GM23338 (cell line): Measurements from ENCODE around the gene APOL5. TPM values are rescaled to one million over a fixed set of nuclear protein-coding genes. Genes with fewer than 3 reads are reported as not detected.

Source experiments
- ATAC-seq: fragments of 200-7000 bp; cut with Tn5 transposase; 3 replicates; pipeline ENCODE4 v1.9.1; 2020
- DNase-seq: peaks from one replicate; pipeline ENCODE4 v3.0.0-alpha.2; 2015; ENCODE audit warnings: low spot score
- H2AFZ ChIP-seq: fragments of 200-600 bp; sonication (generic); 2 replicates; pipeline ENCODE4 v1.8.0; 2016; ENCODE audit warnings: antibody characterized with exemption, mild to moderate bottlenecking, moderate library complexity
- H3F3A ChIP-seq: fragments of 200-600 bp; sonication (generic); replicated peaks from 2 replicates; pipeline ENCODE4 v1.8.0; 2017; ENCODE audit warnings: antibody characterized with exemption, mixed run types, low read depth
- H3K27ac ChIP-seq: fragments of 200-600 bp; sonication (generic); 2 replicates; pipeline ENCODE4 v1.6.1; 2016; ENCODE audit warnings: low read depth
- H3K27me3 ChIP-seq: fragments of 200-600 bp; sonication (generic); 2 replicates; pipeline ENCODE4 v1.8.0; 2016; ENCODE audit warnings: mild to moderate bottlenecking, mixed run types, moderate library complexity; ENCODE audit not compliant: insufficient read depth
- H3K36me3 ChIP-seq: fragments of 200-600 bp; sonication (generic); 2 replicates; pipeline ENCODE4 v1.8.0; 2016; ENCODE audit warnings: mild to moderate bottlenecking; ENCODE audit not compliant: insufficient read depth
- H3K4me1 ChIP-seq: fragments of 200-600 bp; sonication (generic); 2 replicates; pipeline ENCODE4 v1.8.0; 2016; ENCODE audit warnings: mild to moderate bottlenecking, moderate library complexity; ENCODE audit not compliant: insufficient read depth
- H3K4me2 ChIP-seq: fragments of 200-600 bp; sonication (generic); 2 replicates; pipeline ENCODE4 v1.7.1; 2017; ENCODE audit warnings: mixed run types
- H3K4me3 ChIP-seq: fragments of 200-600 bp; sonication (generic); 2 replicates; pipeline ENCODE4 v1.6.1; 2016; ENCODE audit warnings: mixed run types
- H3K79me2 ChIP-seq: fragments of 200-600 bp; sonication (generic); replicated peaks from 2 replicates; pipeline ENCODE4 v1.8.0; 2017; ENCODE audit warnings: mild to moderate bottlenecking; ENCODE audit not compliant: insufficient read depth
- H3K9me2 ChIP-seq: fragments of 200-600 bp; sonication (generic); 2 replicates; pipeline ENCODE4 v1.8.0; 2017; ENCODE audit not compliant: insufficient read depth
- H4K20me1 ChIP-seq: fragments of 200-600 bp; sonication (generic); replicated peaks from 2 replicates; pipeline ENCODE4 v1.8.0; 2017; ENCODE audit warnings: mild to moderate bottlenecking; ENCODE audit not compliant: insufficient read depth
- H3K27ac Mint-ChIP-seq: 2 replicates; pipeline ENCODE4 v1.8.0; 2020; ENCODE audit warnings: inconsistent platforms, mild to moderate bottlenecking, moderate library complexity, mixed read lengths
- H3K27me3 Mint-ChIP-seq: 3 replicates; pipeline ENCODE4 v1.8.0; 2022; ENCODE audit warnings: low read depth, mild to moderate bottlenecking, moderate library complexity, mixed read lengths, inconsistent platforms; ENCODE audit not compliant: insufficient read depth, poor library complexity
- H3K36me3 Mint-ChIP-seq: 3 replicates; pipeline ENCODE4 v1.8.0; 2021; ENCODE audit warnings: low read depth, mild to moderate bottlenecking, inconsistent platforms, moderate library complexity, mixed read lengths
- H3K4me1 Mint-ChIP-seq: 3 replicates; pipeline ENCODE4 v1.8.0; 2020; ENCODE audit warnings: mild to moderate bottlenecking, inconsistent platforms, mixed read lengths
- H3K4me3 Mint-ChIP-seq: 3 replicates; pipeline ENCODE4 v1.8.0; 2021; ENCODE audit warnings: moderate library complexity, mild to moderate bottlenecking, inconsistent platforms, mixed read lengths
- H3K9me3 Mint-ChIP-seq: 3 replicates; pipeline ENCODE4 v1.8.0; 2020; ENCODE audit warnings: moderate library complexity, mild to moderate bottlenecking, inconsistent platforms, mixed read lengths
- CREB1 ChIP-seq: fragments of 250-450 bp; sonication (Bioruptor Pico); IDR thresholded peaks from 2 replicates; pipeline ENCODE4 v1.5.0; 2020; ENCODE audit warnings: low read depth, mild to moderate bottlenecking, moderate library complexity
- EZH2 ChIP-seq: fragments of 200-600 bp; sonication (generic); IDR thresholded peaks from one replicate; pipeline ENCODE4 v1.8.0; 2017; ENCODE audit warnings: antibody characterized with exemption, mild to moderate bottlenecking, low read depth; ENCODE audit not compliant: unreplicated experiment
- EZH2phosphoT487 ChIP-seq: fragments of 200-600 bp; sonication (generic); IDR thresholded peaks from one replicate; pipeline ENCODE4 v1.8.1; 2018; ENCODE audit warnings: antibody characterized with exemption; ENCODE audit not compliant: unreplicated experiment
- JUNB ChIP-seq: IDR thresholded peaks from one replicate; pipeline ENCODE4 v1.6.1; 2016; ENCODE audit warnings: antibody characterized with exemption; ENCODE audit not compliant: unreplicated experiment
- NANOG ChIP-seq: IDR thresholded peaks from 2 replicates; pipeline ENCODE4 v1.6.1; 2016; ENCODE audit warnings: antibody characterized with exemption, borderline replicate concordance
- POLR2AphosphoS5 ChIP-seq: IDR thresholded peaks from 2 replicates; pipeline ENCODE4 v1.6.1; 2016; ENCODE audit warnings: antibody characterized with exemption, low read depth
- STAT1 ChIP-seq: IDR thresholded peaks from one replicate; pipeline ENCODE4 v1.6.1; 2016; ENCODE audit warnings: antibody characterized with exemption; ENCODE audit not compliant: unreplicated experiment
- ZNF114 ChIP-seq: fragments of 250-450 bp; sonication (Bioruptor Pico); IDR thresholded peaks from 2 replicates; pipeline ENCODE4 v1.5.0; 2020; ENCODE audit warnings: mild to moderate bottlenecking, moderate library complexity
- ZNF331 ChIP-seq: fragments of 250-450 bp; sonication (Bioruptor Pico); IDR thresholded peaks from 2 replicates; pipeline ENCODE4 v1.5.0; 2020; ENCODE audit warnings: low read depth, mild to moderate bottlenecking, moderate library complexity
- polyA plus RNA-seq: library from polyadenylated mRNA; unstranded; fragments of >200 nt; fragmentation: Nextera tagmentation; extraction: Ambion mirVana; gene quantifications from 2 replicates; pipeline ENCODE4 v1.2.1, GENCODE V29; 2016
- total RNA-seq: library from RNA; depleted of rRNA; stranded (reverse); fragments of >200 nt; shearing (Covaris generic); gene quantifications from 2 replicates; pipeline ENCODE4 v1.2.3, GENCODE V29; 2014
- TF ChIP-seq, protein P1 (sequence below): IDR thresholded peaks from 2 replicates; pipeline ENCODE4 v1.6.1; 2016; ENCODE audit warnings: antibody characterized with exemption
- TF ChIP-seq, protein P2 (sequence below): IDR thresholded peaks from one replicate; pipeline ENCODE4 v1.6.1; 2018; ENCODE audit warnings: antibody characterized with exemption; ENCODE audit not compliant: unreplicated experiment
- TF ChIP-seq, protein P3 (sequence below), 2 experiments: fragments of 200-600 bp in 1 of 2; sonication (generic) in 1 of 2; conservative IDR thresholded peaks; 2 replicates each; pipeline versions ENCODE4 v1.5.1 to v1.6.1; 2016 to 2017; ENCODE audit warnings: antibody characterized with exemption in 2 of 2, low read depth in 2 of 2, mild to moderate bottlenecking in 2 of 2, moderate library complexity in 1 of 2
- TF ChIP-seq, protein P4 (sequence below): fragments of 250-450 bp; sonication (Bioruptor Pico); IDR thresholded peaks from 2 replicates; pipeline ENCODE4 v1.5.0; 2020; ENCODE audit warnings: mild to moderate bottlenecking, moderate library complexity

APOL5 gene
- total and polyA plus RNA-seq, 2 experiments from 2014 or later: not detected

DNA sequence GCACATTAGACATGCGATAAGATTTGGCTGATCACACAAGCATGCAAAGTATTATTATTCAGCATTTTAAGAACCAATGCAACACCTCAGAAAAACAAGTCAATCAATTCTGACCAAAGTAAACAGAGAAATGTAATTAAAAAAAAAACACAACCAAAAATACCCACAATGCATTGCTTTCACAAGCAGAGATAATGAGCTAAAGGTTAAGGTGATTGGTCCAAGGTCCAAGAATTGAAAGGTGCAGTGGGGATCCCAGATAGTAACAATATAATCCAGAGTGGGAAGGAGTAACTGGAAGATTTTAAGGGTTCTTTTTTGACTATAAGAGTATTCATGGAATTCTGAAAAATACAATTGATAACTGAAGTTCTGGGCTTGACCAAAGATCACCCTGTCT, 39.0 kb downstream of the APOL5 start:
- peaks cover 1% of the 10 kb centered on the region for H3K27me3 Mint-ChIP-seq
- no peak overlapping the region for H3K27ac Mint-ChIP-seq
- Histone ChIP-seq H3F3A (no peaks in the 10 kb centered on the region), H3K4me3 (no peak overlapping the region), H3K27me3 (no peaks in the 10 kb centered on the region), H3K36me3 (no peaks in the 10 kb centered on the region; the same call in 1 of the 2 replicates), H3K4me2 (no peak overlapping the region), H3K9me2 (no peaks in the 10 kb centered on the region), H4K20me1 (no peaks in the 10 kb centered on the region), H2AFZ (no peak overlapping the region), H3K27ac (no peak overlapping the region), H3K79me2 (no peaks in the 10 kb centered on the region), H3K4me1 (peaks cover 18% of the 10 kb centered on the region)
- peaks cover 20% of the 10 kb centered on the region for H3K4me1 Mint-ChIP-seq
- H3K9me3 Mint-ChIP-seq: no peaks in the 10 kb centered on the region
- TF ChIP-seq, protein P1, sequence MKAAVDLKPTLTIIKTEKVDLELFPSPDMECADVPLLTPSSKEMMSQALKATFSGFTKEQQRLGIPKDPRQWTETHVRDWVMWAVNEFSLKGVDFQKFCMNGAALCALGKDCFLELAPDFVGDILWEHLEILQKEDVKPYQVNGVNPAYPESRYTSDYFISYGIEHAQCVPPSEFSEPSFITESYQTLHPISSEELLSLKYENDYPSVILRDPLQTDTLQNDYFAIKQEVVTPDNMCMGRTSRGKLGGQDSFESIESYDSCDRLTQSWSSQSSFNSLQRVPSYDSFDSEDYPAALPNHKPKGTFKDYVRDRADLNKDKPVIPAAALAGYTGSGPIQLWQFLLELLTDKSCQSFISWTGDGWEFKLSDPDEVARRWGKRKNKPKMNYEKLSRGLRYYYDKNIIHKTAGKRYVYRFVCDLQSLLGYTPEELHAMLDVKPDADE: no peak
- TF ChIP-seq POLR2AphosphoS5: no peak
- TF ChIP-seq CREB1 (CRISPR knock-in tag): no peak
- TF ChIP-seq EZH2: no peak
- TF ChIP-seq, protein P2, sequence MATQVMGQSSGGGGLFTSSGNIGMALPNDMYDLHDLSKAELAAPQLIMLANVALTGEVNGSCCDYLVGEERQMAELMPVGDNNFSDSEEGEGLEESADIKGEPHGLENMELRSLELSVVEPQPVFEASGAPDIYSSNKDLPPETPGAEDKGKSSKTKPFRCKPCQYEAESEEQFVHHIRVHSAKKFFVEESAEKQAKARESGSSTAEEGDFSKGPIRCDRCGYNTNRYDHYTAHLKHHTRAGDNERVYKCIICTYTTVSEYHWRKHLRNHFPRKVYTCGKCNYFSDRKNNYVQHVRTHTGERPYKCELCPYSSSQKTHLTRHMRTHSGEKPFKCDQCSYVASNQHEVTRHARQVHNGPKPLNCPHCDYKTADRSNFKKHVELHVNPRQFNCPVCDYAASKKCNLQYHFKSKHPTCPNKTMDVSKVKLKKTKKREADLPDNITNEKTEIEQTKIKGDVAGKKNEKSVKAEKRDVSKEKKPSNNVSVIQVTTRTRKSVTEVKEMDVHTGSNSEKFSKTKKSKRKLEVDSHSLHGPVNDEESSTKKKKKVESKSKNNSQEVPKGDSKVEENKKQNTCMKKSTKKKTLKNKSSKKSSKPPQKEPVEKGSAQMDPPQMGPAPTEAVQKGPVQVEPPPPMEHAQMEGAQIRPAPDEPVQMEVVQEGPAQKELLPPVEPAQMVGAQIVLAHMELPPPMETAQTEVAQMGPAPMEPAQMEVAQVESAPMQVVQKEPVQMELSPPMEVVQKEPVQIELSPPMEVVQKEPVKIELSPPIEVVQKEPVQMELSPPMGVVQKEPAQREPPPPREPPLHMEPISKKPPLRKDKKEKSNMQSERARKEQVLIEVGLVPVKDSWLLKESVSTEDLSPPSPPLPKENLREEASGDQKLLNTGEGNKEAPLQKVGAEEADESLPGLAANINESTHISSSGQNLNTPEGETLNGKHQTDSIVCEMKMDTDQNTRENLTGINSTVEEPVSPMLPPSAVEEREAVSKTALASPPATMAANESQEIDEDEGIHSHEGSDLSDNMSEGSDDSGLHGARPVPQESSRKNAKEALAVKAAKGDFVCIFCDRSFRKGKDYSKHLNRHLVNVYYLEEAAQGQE: no peak
- no peak for TF ChIP-seq NANOG
- TF ChIP-seq ZNF331 (CRISPR knock-in tag): no peak
- TF ChIP-seq, protein P3, sequence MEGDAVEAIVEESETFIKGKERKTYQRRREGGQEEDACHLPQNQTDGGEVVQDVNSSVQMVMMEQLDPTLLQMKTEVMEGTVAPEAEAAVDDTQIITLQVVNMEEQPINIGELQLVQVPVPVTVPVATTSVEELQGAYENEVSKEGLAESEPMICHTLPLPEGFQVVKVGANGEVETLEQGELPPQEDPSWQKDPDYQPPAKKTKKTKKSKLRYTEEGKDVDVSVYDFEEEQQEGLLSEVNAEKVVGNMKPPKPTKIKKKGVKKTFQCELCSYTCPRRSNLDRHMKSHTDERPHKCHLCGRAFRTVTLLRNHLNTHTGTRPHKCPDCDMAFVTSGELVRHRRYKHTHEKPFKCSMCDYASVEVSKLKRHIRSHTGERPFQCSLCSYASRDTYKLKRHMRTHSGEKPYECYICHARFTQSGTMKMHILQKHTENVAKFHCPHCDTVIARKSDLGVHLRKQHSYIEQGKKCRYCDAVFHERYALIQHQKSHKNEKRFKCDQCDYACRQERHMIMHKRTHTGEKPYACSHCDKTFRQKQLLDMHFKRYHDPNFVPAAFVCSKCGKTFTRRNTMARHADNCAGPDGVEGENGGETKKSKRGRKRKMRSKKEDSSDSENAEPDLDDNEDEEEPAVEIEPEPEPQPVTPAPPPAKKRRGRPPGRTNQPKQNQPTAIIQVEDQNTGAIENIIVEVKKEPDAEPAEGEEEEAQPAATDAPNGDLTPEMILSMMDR (conservative IDR thresholded peaks at IDR 0.05; ENCODE audit: low read depth in 2 of 2): no peak
- no peak for TF ChIP-seq STAT1
- no peak for TF ChIP-seq ZNF114 (CRISPR knock-in tag)
- TF ChIP-seq JUNB: no peak
- TF ChIP-seq, protein P4, sequence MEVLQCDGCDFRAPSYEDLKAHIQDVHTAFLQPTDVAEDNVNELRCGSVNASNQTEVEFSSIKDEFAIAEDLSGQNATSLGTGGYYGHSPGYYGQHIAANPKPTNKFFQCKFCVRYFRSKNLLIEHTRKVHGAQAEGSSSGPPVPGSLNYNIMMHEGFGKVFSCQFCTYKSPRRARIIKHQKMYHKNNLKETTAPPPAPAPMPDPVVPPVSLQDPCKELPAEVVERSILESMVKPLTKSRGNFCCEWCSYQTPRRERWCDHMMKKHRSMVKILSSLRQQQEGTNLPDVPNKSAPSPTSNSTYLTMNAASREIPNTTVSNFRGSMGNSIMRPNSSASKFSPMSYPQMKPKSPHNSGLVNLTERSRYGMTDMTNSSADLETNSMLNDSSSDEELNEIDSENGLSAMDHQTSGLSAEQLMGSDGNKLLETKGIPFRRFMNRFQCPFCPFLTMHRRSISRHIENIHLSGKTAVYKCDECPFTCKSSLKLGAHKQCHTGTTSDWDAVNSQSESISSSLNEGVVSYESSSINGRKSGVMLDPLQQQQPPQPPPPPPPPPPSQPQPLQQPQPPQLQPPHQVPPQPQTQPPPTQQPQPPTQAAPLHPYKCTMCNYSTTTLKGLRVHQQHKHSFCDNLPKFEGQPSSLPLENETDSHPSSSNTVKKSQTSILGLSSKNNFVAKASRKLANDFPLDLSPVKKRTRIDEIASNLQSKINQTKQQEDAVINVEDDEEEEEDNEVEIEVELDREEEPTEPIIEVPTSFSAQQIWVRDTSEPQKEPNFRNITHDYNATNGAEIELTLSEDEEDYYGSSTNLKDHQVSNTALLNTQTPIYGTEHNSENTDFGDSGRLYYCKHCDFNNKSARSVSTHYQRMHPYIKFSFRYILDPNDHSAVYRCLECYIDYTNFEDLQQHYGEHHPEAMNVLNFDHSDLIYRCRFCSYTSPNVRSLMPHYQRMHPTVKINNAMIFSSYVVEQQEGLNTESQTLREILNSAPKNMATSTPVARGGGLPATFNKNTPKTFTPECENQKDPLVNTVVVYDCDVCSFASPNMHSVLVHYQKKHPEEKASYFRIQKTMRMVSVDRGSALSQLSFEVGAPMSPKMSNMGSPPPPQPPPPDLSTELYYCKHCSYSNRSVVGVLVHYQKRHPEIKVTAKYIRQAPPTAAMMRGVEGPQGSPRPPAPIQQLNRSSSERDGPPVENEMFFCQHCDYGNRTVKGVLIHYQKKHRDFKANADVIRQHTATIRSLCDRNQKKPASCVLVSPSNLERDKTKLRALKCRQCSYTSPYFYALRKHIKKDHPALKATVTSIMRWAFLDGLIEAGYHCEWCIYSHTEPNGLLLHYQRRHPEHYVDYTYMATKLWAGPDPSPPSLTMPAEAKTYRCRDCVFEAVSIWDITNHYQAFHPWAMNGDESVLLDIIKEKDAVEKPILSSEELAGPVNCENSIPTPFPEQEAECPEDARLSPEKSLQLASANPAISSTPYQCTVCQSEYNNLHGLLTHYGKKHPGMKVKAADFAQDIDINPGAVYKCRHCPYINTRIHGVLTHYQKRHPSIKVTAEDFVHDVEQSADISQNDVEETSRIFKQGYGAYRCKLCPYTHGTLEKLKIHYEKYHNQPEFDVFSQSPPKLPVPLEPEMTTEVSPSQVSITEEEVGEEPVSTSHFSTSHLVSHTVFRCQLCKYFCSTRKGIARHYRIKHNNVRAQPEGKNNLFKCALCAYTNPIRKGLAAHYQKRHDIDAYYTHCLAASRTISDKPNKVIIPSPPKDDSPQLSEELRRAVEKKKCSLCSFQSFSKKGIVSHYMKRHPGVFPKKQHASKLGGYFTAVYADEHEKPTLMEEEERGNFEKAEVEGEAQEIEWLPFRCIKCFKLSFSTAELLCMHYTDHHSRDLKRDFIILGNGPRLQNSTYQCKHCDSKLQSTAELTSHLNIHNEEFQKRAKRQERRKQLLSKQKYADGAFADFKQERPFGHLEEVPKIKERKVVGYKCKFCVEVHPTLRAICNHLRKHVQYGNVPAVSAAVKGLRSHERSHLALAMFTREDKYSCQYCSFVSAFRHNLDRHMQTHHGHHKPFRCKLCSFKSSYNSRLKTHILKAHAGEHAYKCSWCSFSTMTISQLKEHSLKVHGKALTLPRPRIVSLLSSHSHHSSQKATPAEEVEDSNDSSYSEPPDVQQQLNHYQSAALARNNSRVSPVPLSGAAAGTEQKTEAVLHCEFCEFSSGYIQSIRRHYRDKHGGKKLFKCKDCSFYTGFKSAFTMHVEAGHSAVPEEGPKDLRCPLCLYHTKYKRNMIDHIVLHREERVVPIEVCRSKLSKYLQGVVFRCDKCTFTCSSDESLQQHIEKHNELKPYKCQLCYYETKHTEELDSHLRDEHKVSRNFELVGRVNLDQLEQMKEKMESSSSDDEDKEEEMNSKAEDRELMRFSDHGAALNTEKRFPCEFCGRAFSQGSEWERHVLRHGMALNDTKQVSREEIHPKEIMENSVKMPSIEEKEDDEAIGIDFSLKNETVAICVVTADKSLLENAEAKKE (CRISPR knock-in tag): no peak
- no peak for TF ChIP-seq EZH2phosphoT487
- DNase-seq (no peak), ATAC-seq (no peak)
- H3K36me3 Mint-ChIP-seq: peaks cover 19% of the 10 kb centered on the region
- no peak overlapping the region for H3K4me3 Mint-ChIP-seq
